Jurkat, Clone E6-1 (cell line): ENCODE results near the gene FATE1. TPM values are rescaled to one million over a fixed set of nuclear protein-coding genes. Genes with fewer than 3 reads are reported as not detected.
"Not testable (repeated sequence)": the region's sequence is repeated elsewhere in the genome, so short reads cannot be mapped to it uniquely, and the experiment has no call there.

ENCODE experiments used
- DNase-seq: peaks from one replicate; pipeline ENCODE4 v3.0.0-alpha.2; 2011; ENCODE audit warnings: low read depth, low spot score
- H3K4me3 ChIP-seq: 2 replicates; pipeline ENCODE4 v1.5.1; 2011; ENCODE audit warnings: mild to moderate bottlenecking, low read length, control low read depth, moderate library complexity
- polyA plus RNA-seq: library from polyadenylated mRNA; unstranded; fragments of >200 nt; gene quantifications from one replicate; pipeline ENCODE4 v1.2.1, GENCODE V29; 2012; ENCODE audit warnings: missing spikeins; ENCODE audit not compliant: insufficient read length, insufficient read depth

FATE1 gene, protein sequence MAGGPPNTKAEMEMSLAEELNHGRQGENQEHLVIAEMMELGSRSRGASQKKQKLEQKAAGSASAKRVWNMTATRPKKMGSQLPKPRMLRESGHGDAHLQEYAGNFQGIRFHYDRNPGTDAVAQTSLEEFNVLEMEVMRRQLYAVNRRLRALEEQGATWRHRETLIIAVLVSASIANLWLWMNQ
- not detected for polyA plus RNA-seq

DNA sequence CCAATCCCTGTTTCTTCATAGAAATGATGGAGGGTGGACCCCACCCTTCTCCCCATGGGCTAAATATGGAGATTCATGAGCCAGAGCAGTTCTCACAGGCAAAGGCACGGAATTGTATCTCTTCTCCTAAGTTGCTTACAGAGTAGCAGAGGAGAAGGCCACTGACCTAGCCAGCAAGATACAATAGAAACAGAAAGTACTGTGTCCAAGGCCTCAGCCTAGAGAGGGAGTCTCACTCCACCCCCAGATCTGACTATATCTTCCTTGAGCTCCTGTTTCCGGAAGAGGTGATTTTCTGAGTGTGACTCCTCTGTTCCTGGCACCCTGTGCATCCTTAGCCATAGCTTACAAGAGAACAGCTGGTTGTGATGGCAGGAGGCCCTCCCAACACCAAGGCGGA lies at the start of gene FATE1:
Gene FATE1 (plus strand): TSS at position 284 of the 400 bp plus-strand sequence. CDS start 85 bp downstream, at position 369.
- no peak for DNase-seq
- H3K4me3 ChIP-seq: no peak within 1 kb of the TSS

DNA sequence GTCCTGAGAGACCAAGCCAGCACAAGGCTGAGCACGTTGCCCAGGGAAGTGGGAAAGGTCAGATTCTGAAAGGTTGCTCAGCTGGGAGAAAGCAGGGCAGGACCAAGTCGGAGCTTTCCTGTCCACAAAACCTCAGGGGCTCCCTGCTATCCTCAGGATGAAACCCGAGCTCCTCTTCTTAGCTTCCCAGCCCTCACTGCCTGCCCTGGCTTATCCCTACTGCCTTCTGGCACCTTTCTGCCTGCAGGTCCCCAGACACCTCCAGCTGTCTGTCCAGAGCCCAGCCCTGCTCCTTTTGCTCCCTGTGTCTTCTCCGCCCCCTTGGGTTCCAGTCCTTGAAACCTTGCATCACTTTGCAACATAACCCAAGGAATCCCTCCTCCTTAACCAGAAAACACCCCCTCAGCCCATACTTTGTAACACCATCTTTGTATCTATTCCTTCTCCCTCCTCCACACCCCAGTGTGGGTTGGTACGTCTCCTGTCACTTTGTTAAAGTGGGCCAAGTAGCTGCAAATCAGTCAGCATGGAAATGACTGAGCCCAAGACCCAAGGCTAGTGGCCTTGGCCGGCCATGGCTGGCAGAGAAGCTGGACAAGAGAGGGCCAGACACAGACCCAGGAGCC lies 40.6 kb upstream of the FATE1 start:
- no peak overlapping the region for H3K4me3 ChIP-seq
- no peak for DNase-seq

DNA sequence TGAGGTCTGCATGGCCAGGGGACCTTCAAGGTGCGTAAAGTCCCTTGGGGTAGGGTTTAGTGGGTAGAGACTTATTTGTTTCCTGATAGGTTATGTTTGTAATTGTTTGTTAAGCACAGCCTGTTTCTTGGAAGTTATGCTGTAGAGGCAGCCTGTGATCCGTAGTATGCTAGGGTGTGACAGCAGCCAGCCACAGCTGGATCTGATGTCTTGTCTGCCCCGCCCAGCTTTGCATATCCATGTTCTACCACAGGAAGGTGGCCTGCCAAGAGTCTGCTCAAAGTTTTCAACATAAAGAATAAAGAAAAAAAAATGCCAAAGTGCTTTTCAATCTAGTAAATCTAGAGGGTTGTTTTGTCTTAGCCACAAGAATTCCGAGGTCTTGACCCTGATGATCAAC lies 39.6 kb upstream of the FATE1 start:
- no peak for DNase-seq
- no peak overlapping the region for H3K4me3 ChIP-seq

DNA sequence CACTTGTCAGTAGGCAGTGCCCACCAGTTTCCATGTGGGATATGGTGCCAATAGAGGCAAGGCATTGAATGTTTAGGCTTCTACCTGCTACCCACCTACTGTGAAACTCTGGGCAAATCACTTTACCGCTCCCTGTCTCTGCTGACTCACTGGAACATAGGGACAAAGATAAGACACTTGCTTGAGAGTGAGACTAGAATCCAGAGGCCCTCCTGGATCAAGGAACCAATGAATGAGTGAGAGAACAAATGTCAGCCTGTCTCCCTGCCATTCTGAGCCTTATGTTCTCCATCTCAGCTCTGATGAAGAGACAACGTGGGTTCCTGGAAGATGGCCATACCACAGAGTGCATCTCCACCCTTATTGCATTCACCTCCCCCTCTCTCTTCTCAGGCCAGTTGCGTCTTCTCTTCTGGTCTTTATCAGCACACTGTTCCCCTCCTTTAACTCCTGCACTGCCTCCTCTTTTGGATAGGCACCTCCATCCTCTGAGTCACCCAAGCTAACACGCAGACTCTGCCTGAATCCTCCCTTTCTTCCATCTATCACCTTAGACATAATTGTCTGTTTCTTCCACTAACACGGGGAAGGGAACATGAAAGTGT lies 35.9 kb upstream of the FATE1 start:
- no peak for DNase-seq

DNA sequence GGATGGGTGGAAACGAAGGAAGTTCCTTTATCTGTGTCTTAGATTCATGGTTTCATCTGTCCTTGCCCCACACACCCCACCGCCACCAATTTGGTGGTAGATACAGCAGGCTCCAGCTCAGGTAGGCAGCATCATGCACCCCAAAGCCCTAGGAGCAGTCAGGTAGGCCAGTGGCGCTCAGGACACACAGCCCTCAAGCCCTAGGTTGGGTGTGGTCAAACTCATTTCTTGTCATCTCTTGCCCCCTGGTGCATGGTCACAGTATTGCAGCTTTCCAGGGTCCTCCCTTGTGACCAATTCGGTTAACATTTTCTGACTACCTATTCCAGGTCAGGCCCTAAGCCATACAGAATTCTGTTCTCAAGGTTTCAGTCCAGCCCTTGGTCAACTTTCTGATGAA lies 35.0 kb upstream of the FATE1 start:
- peak; percentile 42 for DNase-seq

More for the DNA sequence above, 35.9 kb upstream of the FATE1 start:
- no peak overlapping the region for H3K4me3 ChIP-seq

DNA sequence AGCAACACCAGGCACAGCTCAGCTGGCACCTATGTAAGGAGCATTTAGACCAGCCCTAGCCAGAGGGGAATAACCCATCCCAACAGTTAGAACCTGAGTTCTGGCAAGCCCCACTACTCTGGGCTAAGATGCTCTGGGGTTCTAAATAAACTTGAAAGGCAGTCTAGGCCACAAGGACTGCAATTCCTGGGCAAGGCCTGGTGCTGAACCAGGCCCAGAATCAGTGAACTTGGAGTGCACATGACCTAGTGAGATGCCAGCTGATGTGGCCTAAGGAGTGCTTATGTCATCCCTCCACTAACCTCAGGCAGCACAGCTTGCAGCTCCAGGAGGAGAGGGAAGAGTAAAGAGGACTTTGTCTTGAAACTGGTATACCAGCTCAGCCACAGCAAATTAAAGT lies 28.2 kb upstream of the FATE1 start:
- H3K4me3 ChIP-seq: no peak overlapping the region
- DNase-seq: no peak

More for the DNA sequence above, 35.0 kb upstream of the FATE1 start:
- no peak overlapping the region for H3K4me3 ChIP-seq

DNA sequence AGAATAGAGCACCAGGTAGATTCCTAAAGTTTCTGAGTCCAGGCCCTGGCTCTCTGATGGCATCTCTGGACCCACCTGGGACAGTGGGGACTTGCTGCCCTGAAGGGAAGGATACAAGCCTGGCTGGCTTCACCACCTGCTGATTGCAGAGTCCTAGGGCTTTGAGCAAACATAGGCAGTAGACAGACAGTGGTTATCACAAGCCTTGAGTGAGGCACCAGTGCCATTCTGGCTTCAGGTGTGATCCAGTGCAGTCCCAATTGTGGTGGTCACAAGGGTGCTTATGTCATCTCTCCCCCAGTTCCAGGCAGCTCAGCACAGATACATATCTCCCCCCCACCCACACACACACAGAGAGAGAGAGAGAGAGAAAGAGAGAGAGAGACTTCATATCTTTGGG lies 27.1 kb upstream of the FATE1 start:
- no peak for DNase-seq
- H3K4me3 ChIP-seq: no peak overlapping the region

DNA sequence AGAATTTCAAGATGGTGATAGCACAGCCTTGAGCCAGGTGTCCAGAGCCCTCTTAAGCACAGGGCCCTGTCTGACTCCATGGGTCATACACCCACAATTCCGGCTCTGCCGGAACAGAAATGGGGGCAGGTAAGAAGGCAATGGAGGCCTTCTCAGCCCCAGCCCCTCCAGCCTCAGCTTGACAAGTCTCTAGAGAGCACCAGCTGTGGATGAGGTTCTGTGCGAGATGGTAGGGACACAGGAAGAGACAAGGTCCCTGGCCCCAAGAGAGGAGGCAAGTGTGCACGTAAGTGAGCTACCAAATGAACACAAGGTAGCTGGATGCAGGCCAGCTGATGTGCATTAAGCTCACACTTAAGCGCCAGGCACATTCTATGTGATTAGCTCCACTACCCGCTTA lies 23.0 kb upstream of the FATE1 start:
- no peak overlapping the region for H3K4me3 ChIP-seq
- no peak for DNase-seq

DNA sequence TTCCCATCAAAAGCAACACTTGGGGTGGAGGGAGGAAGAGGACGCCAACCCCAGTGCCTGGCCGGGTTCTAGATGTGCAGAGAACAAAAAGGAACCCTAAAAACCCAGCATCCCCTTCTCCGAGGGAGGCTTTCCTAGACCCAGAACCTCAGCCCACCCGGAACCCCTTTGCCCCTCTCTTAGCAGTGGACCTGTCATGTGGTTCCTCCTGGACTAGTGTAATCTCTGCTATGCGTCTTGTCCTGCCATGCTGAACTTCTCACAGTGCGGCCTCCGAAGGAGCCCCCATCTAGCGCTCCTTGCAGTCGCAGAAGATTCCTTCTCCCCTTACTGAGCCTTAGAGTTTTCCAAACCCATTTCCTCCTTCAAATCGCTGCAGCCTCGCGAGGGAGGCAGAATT lies 21.7 kb upstream of the FATE1 start:
- H3K4me3 ChIP-seq: no peak overlapping the region

DNA sequence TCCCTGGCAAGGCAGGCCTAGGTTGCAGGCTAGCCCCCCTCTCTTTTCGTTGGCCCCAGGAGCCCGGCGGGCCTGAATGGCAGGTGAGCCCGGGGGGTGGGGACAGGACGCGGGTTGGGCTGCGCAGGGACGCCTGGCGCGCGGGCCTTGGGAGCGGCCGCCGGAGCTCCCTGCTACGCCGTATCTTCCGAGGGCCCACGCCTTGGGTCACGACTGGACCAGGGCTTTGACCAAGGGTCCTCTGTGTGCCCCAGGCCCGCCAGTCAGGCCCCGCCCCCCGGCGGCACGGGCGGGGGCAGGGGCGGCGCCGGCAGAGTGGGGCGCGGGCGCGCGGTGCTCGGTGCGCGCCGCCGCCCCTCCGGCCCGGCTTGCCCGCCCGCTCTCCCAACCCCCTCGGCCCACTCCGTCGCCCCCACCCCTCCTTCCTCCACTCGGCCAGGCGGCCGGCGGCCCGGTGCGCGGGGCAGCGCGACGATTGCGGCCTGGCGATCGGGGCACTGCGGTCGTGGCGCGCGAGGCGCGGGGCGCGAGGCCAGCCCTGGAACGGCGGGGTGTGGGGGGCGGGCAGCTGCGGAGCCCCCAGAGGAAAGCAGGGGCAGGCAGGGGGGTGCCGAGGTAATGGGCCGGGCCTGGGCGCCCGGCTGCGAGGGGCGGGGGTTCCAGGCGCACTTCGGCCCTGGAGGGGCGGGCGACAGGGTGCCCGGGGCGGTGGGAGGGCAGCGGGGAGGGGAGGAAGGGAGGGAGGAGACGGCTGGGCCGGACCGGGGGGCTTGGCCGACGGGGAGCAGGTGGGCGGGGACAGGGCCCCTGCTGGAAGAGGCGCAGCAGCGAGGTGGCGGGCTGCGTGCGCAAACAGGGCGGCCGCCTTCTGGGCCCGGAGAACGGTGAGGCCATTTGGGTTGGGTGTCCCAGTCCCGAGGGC lies 20.9 kb upstream of the FATE1 start, which contains the start of gene PRRG3:
Gene PRRG3 (plus strand): TSS at position 798 of the 922 bp plus-strand sequence. CDS start 3,357 bp downstream, outside the sequence.
- DNase-seq: no peak
- no peak within 1 kb of the TSS for H3K4me3 ChIP-seq

More for the DNA sequence above, 21.7 kb upstream of the FATE1 start:
- DNase-seq: no peak

DNA sequence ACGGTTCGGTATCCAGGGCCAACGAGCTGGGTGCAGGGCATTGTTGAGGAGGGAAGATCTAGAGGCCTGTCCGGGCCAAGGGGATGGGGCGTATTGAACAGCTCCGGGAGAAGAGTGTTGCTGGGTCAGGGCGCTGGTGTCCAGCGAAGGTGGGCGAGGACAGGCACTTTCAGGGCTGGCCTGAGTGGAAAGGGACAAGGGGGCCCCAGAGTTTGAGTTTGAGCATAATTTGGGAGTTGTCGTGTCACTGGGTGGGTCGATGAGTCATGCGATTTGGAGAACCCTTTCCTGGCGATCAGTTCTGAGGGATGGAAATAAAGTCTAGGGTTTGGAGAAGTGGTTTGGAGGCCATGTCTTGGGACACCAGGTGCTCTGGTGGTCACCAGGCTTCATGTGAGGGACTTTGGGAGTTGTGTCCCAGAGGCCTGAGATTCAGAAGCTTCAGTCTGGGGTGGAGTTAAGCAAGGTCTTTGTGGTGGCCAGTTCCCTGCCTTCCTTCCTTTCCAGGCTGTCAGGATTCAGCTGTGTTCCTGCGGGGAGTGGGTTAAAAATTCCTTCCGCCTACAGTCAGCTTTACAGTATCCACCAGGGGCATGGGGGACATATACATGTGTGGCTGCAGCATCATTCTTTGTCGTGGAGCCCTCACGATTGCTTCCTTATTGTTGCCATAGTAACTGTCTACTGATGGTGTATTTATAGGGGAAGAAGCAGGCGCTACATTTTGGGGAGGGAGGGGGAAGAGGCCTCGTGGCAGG lies 20.1 kb upstream of the FATE1 start:
- H3K4me3 ChIP-seq: no peak overlapping the region
- DNase-seq: no peak

DNA sequence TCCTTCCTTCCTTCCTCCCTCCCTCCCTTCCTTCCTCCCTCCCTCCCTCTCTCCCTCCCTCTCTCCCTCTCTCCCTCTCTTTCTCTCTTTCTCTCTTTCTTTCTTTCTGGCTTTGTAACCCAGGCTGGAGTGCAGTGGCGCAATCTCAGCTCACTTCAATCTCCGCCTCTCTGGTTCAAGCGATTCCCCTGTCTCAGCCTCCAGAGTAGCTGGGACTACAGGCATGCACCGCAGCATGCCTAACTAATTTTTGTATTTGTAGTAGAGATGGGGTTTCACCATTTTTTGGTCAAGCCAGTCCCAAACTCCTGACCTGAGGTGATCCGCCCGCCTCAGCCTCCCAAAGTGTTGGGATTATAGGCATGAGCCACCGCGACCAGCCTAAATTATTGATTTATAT lies 18.8 kb upstream of the FATE1 start:
- H3K4me3 ChIP-seq, DNase-seq: not testable (repeated sequence)

DNA sequence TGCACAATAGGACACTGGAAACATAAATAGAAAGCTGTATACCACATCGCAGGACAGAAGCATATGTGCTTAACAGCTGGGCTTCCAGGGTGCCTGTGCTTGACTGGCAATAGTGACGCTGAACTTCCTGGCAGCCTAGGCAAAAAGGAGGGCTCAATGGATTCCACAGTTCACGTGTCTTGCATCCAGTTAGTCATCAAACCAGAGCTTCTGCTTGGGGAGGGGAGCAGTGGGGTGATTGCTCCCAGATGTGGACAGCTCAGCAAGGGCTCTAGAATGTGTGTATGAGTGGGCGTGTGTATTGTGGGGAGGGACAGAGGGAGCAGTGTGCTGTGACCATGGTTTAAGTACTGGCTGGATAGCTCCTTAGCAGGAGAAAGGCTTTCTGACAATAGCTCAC lies 18.3 kb upstream of the FATE1 start:
- no peak for DNase-seq

DNA sequence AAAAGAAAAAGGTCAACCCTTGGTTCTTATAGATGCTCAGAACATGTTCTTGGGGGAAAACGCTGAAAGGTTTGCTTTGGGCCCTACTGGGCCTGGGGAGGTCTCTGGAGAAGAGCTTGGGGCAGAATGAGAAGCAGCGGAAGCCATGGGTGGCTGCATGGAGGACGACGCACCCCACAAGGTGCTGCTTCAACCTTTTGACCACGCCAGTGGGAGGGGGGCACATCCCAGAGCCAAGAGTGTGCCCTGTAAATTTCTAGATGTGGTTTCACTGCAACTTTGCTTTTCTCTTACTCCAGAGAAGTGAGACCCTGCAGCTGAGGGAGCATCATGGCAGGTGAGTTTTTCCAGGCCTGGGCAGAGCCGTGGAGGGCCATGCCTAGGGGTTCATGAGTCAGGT lies 17.4 kb upstream of the FATE1 start:
- no peak overlapping the region for H3K4me3 ChIP-seq
- no peak for DNase-seq

More for the DNA sequence above, 18.3 kb upstream of the FATE1 start:
- H3K4me3 ChIP-seq: no peak overlapping the region

DNA sequence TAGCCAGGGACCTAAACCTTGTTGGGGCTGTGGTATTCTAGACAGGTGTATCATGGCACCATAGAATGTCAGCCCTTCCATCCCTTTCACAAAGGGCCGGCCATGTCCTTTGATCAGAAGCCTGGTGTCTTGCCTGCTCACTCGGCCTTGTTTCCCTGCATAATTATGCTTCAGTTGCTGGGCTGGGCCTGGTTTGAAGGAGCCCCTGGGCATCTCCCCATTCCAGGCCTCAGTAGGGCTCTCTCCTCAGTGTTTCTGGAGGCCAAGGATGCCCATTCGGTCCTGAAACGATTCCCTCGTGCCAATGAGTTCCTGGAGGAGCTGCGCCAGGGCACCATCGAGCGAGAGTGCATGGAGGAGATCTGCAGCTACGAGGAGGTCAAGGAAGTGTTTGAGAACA lies 16.1 kb upstream of the FATE1 start:
- H3K4me3 ChIP-seq: no peak overlapping the region
- no peak for DNase-seq

DNA sequence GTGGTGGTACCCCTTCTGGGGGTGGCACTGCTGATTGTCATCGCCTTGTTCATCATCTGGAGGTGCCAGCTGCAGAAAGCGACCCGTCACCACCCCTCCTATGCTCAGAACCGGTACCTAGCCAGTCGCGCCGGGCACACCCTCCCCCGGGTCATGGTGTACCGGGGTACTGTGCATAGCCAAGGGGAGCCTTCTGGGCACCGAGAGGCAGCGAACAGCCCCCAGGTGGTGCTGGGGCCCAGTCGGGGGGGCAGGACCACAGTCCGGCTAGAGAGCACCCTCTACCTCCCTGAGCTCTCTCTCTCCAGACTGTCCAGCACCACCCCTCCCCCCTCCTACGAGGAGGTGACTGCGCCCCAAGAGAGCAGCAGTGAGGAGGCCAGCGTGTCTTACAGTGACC lies 15.3 kb upstream of the FATE1 start:
- DNase-seq: no peak

DNA sequence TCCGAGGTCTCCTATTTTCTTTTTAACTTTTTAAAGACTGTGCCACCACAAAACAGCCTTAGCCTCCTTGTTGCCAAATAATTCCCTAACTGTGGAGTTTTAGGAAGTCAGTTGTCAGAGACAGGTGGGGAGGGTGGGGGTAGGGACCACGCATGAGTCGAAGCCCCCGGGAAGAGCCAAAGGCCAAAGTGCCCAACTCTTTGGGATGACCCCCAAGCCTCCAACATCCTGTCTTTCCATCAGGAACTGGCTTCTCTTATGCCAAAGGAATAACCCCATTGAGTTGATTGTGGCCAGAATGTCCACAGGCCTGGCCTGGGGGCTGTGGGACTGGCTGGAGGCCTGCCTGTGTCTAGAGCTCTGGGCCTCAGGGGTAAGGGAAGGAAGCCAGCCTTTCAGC lies 14.8 kb upstream of the FATE1 start:
- DNase-seq: no peak
- H3K4me3 ChIP-seq: no peak overlapping the region

More for the DNA sequence above, 15.3 kb upstream of the FATE1 start:
- no peak overlapping the region for H3K4me3 ChIP-seq

DNA sequence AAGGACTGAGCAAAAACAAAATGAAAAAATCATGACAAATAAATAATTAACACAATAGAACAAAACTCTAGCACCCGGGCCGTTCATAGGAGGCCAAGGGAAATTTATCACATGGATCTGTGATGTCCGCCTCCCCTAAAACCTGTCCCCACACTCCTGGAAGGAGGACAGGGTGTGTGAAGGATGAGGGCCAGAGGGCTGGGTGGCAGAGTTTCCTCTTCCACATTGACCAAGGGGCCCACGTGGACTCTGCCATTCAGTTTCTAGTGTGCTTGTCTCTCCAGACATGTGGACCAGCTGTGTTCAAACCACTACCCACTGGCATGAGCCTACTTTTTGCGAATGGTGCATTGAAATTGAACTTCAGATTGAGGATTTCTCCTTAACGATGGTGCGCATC lies 14.3 kb upstream of the FATE1 start:
- no peak for DNase-seq
- H3K4me3 ChIP-seq: no peak overlapping the region
